ENCODE measurements around the gene TTC3.
"Not testable (repeated sequence)": the region's sequence is repeated elsewhere in the genome, so short reads cannot be mapped to it uniquely, and the experiment has no call there.

Gene TTC3

GRCh38 chr21:37106998-37107397, 33.9 kb downstream of the TTC3 start:
- TF ChIP-seq CTCF (IDR thresholded peaks at IDR 0.05; ENCODE audit: low read depth, low read length) (no peak), EZH2phosphoT487 (IDR thresholded peaks at IDR 0.05; ENCODE audit: low read depth) (no peak)
- no peaks in the 10 kb centered on the region for H3K79me2 ChIP-seq (ENCODE audit: low read length)
- no peaks in the 10 kb centered on the region for H3K27me3 ChIP-seq (ENCODE audit: low read depth, low read length)
- H3K9me3 ChIP-seq (ENCODE audit: insufficient read depth, low read length): no peaks in the 10 kb centered on the region
- no peak overlapping the region for H2AFZ ChIP-seq (ENCODE audit: low read depth, low read length)
- H3K4me2 ChIP-seq (ENCODE audit: low read length): no peak overlapping the region
- no peak overlapping the region for H3K9ac ChIP-seq (ENCODE audit: low read length)
- no peak overlapping the region for H3K4me3 ChIP-seq (ENCODE audit: low read length)
- H3K4me1 ChIP-seq (ENCODE audit: low read length): no peaks in the 10 kb centered on the region
- no peak overlapping the region for H3K27ac ChIP-seq (ENCODE audit: low read length)
- peaks cover 7% of the 10 kb centered on the region for H3K36me3 ChIP-seq (replicated peaks; ENCODE audit: low read depth, low read length)
- no peaks in the 10 kb centered on the region for H4K20me1 ChIP-seq (ENCODE audit: insufficient read depth, low read length)

- H3K9me3 ChIP-seq (ENCODE audit: insufficient read depth, low read length); H4K20me1 ChIP-seq (ENCODE audit: insufficient read depth, low read length); H3K4me1 ChIP-seq (ENCODE audit: low read length); H3K4me3 ChIP-seq (ENCODE audit: low read length); H3K36me3 ChIP-seq (replicated peaks; ENCODE audit: low read depth, low read length); H3K27me3 ChIP-seq (ENCODE audit: low read depth, low read length); H3K4me2 ChIP-seq (ENCODE audit: low read length); H3K9ac ChIP-seq (ENCODE audit: low read length); H3K27ac ChIP-seq (ENCODE audit: low read length); H3K79me2 ChIP-seq (ENCODE audit: low read length); H2AFZ ChIP-seq (ENCODE audit: low read depth, low read length): not testable (repeated sequence)
These were observed 38.0 kb downstream of the TTC3 start for GRCh38 chr21:37111029-37111428.

- H4K20me1 ChIP-seq (ENCODE audit: insufficient read depth, low read length); H2AFZ ChIP-seq (ENCODE audit: low read depth, low read length); H3K36me3 ChIP-seq (replicated peaks; ENCODE audit: low read depth, low read length); H3K4me3 ChIP-seq (ENCODE audit: low read length); H3K27ac ChIP-seq (ENCODE audit: low read length); H3K79me2 ChIP-seq (ENCODE audit: low read length); H3K9ac ChIP-seq (ENCODE audit: low read length); H3K4me1 ChIP-seq (ENCODE audit: low read length); H3K9me3 ChIP-seq (ENCODE audit: insufficient read depth, low read length); H3K27me3 ChIP-seq (ENCODE audit: low read depth, low read length); H3K4me2 ChIP-seq (ENCODE audit: low read length): not testable (repeated sequence)
These were observed 41.2 kb downstream of the TTC3 start for GRCh38 chr21:37114301-37114700.

GRCh38 chr21:37116459-37116858, 43.4 kb downstream of the TTC3 start:
- not testable (repeated sequence) for H3K27ac ChIP-seq (ENCODE audit: low read length); H3K4me2 ChIP-seq (ENCODE audit: low read length); H3K27me3 ChIP-seq (ENCODE audit: low read depth, low read length); H3K4me1 ChIP-seq (ENCODE audit: low read length); H3K9ac ChIP-seq (ENCODE audit: low read length); H2AFZ ChIP-seq (ENCODE audit: low read depth, low read length); H3K36me3 ChIP-seq (replicated peaks; ENCODE audit: low read depth, low read length); H3K79me2 ChIP-seq (ENCODE audit: low read length); H4K20me1 ChIP-seq (ENCODE audit: insufficient read depth, low read length); H3K9me3 ChIP-seq (ENCODE audit: insufficient read depth, low read length); H3K4me3 ChIP-seq (ENCODE audit: low read length)

GRCh38 chr21:37117204-37117603, 44.1 kb downstream of the TTC3 start:
- no peaks in the 10 kb centered on the region for H4K20me1 ChIP-seq (ENCODE audit: insufficient read depth, low read length)
- peaks cover 2% of the 10 kb centered on the region for H3K36me3 ChIP-seq (replicated peaks; ENCODE audit: low read depth, low read length)
- H3K9ac ChIP-seq (ENCODE audit: low read length): no peak overlapping the region
- H3K27me3 ChIP-seq (ENCODE audit: low read depth, low read length): no peaks in the 10 kb centered on the region
- TF ChIP-seq EZH2phosphoT487 (IDR thresholded peaks at IDR 0.05; ENCODE audit: low read depth) (no peak), CTCF (IDR thresholded peaks at IDR 0.05; ENCODE audit: low read depth, low read length) (no peak)
- no peak overlapping the region for H3K4me2 ChIP-seq (ENCODE audit: low read length)
- no peak overlapping the region for H2AFZ ChIP-seq (ENCODE audit: low read depth, low read length)
- H3K9me3 ChIP-seq (ENCODE audit: insufficient read depth, low read length): no peaks in the 10 kb centered on the region
- no peaks in the 10 kb centered on the region for H3K79me2 ChIP-seq (ENCODE audit: low read length)
- H3K4me3 ChIP-seq (ENCODE audit: low read length): no peak overlapping the region
- H3K4me1 ChIP-seq (ENCODE audit: low read length): no peaks in the 10 kb centered on the region
- no peak overlapping the region for H3K27ac ChIP-seq (ENCODE audit: low read length)
